ENCODE results near the gene CACNA2D3. TPM values are rescaled to one million over a fixed set of nuclear protein-coding genes. Genes with fewer than 3 reads are reported as not detected.

Gene CACNA2D3
- total and polyA plus RNA-seq, 4 experiments from 2014 or later = not detected

GRCh38 chr3:54731732-54732445, 609.5 kb downstream of the CACNA2D3 start:
- H3K4me3 Mint-ChIP-seq = no peak overlapping the region
- ChIA-PET POLR2A (ENCODE audit: partially characterized antibody) (no interaction called here), CTCF (ENCODE audit: partially characterized antibody) (no interaction called here)
- H3K9me3 ChIP-seq (ENCODE audit: control insufficient read depth in 1 of 2, low read length in 2 of 2) = no peaks in the 10 kb centered on the region
- no peak overlapping the region for H3K4me3 ChIP-seq (ENCODE audit: low read length in 2 of 2)
- H3K27me3 ChIP-seq (ENCODE audit: insufficient read depth, low read length) = no peaks in the 10 kb centered on the region
- H3K27me3 Mint-ChIP-seq = no peaks in the 10 kb centered on the region
- peaks cover 2 to 16% (median 10%) of the 10 kb centered on the region in 8 donors for H3K9me3 Mint-ChIP-seq
- H3K27ac ChIP-seq (ENCODE audit: low read depth, low read length) = no peak overlapping the region
- no peaks in the 10 kb centered on the region for H3K4me1 Mint-ChIP-seq
- no peaks in the 10 kb centered on the region for H3K36me3 Mint-ChIP-seq
- DNase-seq = no peak
- H3K4me1 ChIP-seq (ENCODE audit: insufficient read depth, low read length) = no peaks in the 10 kb centered on the region
- H3K36me3 ChIP-seq (ENCODE audit: insufficient read depth, low read length) = no peaks in the 10 kb centered on the region
- intact Hi-C loops (cut with micrococcal nuclease) = no loop called here
- no peak overlapping the region for H3K27ac Mint-ChIP-seq

DNA sequence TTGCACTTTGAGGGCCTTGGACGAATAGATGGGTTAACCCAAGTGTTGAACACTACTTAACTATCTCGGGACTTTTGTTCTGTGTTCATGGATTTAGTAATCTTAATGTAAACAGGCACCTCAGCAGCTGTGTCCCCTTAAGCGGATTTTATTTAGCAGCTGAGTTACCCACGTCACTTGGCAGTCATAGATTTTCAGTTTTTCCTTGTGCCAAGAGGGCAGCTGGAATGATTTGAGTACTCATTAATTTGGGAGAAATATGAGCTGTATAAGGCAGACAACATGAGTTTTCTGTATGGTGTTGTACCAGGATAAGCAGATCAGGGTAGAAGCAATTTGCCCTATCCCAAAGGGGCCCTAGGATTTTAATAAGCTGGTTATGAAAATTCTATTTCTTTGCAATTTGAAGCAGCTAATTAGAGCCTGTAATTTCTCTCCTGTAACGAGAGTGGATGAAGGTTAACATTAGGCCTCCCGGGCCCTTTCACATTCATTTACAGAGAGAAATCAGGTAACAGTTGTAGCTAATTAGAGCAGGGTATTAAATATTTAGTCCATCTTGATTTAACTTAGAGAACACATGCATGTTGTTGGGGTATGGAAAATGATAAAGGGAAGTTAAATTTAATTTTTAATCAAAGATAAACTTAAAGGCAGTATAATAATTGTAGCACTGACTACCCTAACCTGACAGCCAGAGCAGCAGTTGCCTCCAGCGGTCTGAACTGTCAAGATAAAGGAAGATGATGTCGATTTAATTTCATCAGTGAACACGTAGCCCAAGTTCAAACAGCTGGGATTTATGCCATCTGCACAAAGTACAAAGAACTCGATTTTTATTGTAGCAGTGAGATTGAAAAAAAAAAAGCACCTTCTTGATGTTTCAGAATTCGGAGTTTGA, 611.0 kb downstream of the CACNA2D3 start:
- CTCF ChIA-PET (ENCODE audit: partially characterized antibody) = no interaction called here
- Histone ChIP-seq H3K36me3 (ENCODE audit: insufficient read depth, low read length) (no peaks in the 10 kb centered on the region), H3K27me3 (ENCODE audit: insufficient read depth, low read length) (no peaks in the 10 kb centered on the region), H3K9me3 (ENCODE audit: control insufficient read depth in 1 of 2, low read length in 2 of 2) (no peaks in the 10 kb centered on the region), H3K27ac (ENCODE audit: low read depth, low read length) (no peak overlapping the region), H3K4me1 (ENCODE audit: insufficient read depth, low read length) (no peaks in the 10 kb centered on the region), H3K4me3 (ENCODE audit: low read length in 2 of 2) (no peak overlapping the region)
- Mint-ChIP-seq H3K4me3 (no peak overlapping the region), H3K27me3 (no peaks in the 10 kb centered on the region), H3K9me3 (peaks cover 0 to 11% (median 4%) of the 10 kb centered on the region in 8 donors), H3K27ac (no peak overlapping the region), H3K36me3 (no peaks in the 10 kb centered on the region), H3K4me1 (no peaks in the 10 kb centered on the region)
- POLR2A ChIA-PET (ENCODE audit: partially characterized antibody) = no interaction called here
- DNase-seq = no peak
- intact Hi-C loops (cut with micrococcal nuclease) = no loop called here

DNA sequence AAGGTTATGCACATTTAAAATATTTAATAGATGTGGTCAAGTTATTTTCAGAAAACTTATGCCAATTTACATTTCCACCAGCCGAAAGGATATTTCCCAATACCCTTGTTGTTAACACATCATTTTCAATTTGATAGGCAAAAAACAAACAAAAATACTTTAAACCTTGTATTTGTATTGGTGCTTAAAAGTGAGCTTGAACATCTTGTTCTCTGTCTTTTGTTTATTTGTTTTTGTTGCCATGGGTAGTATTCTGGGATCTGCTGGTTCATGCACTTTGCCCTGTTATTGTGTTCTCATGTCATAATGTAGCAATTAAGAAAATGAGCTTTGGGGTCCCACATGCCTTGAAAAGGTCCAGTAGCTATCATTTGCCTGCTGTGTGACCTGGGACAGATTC, 614.1 kb downstream of the CACNA2D3 start:
- Mint-ChIP-seq H3K27me3 (no peaks in the 10 kb centered on the region), H3K4me1 (no peaks in the 10 kb centered on the region), H3K36me3 (no peaks in the 10 kb centered on the region), H3K27ac (no peak overlapping the region), H3K9me3 (peaks cover 0 to 7% (median 3%) of the 10 kb centered on the region in 8 donors), H3K4me3 (no peak overlapping the region)
- CTCF ChIA-PET (ENCODE audit: partially characterized antibody) = no interaction called here
- POLR2A ChIA-PET (ENCODE audit: partially characterized antibody) = no interaction called here
- Histone ChIP-seq H3K27ac (ENCODE audit: low read depth, low read length) (no peak overlapping the region), H3K4me1 (ENCODE audit: insufficient read depth, low read length) (no peaks in the 10 kb centered on the region), H3K36me3 (ENCODE audit: insufficient read depth, low read length) (no peaks in the 10 kb centered on the region), H3K9me3 (ENCODE audit: control insufficient read depth in 1 of 2, low read length in 2 of 2) (no peaks in the 10 kb centered on the region), H3K27me3 (ENCODE audit: insufficient read depth, low read length) (no peaks in the 10 kb centered on the region), H3K4me3 (ENCODE audit: low read length in 2 of 2) (no peak overlapping the region)
- intact Hi-C loops (cut with micrococcal nuclease) = no loop called here
- no peak for DNase-seq

- no peak for DNase-seq
- H3K9me3 ChIP-seq (ENCODE audit: control insufficient read depth in 1 of 2, low read length in 2 of 2) = no peaks in the 10 kb centered on the region
- H3K27me3 ChIP-seq (ENCODE audit: insufficient read depth, low read length) = no peaks in the 10 kb centered on the region
- Mint-ChIP-seq H3K9me3 (peaks cover 0 to 5% (median 2%) of the 10 kb centered on the region in 8 donors), H3K36me3 (no peaks in the 10 kb centered on the region), H3K4me3 (no peak overlapping the region), H3K27ac (no peak overlapping the region), H3K4me1 (no peaks in the 10 kb centered on the region), H3K27me3 (no peaks in the 10 kb centered on the region)
- no peaks in the 10 kb centered on the region for H3K36me3 ChIP-seq (ENCODE audit: insufficient read depth, low read length)
- intact Hi-C loops (cut with micrococcal nuclease) = no loop called here
- POLR2A ChIA-PET (ENCODE audit: partially characterized antibody) = no interaction called here
- H3K4me3 ChIP-seq (ENCODE audit: low read length in 2 of 2) = no peak overlapping the region
- H3K27ac ChIP-seq (ENCODE audit: low read depth, low read length) = no peak overlapping the region
- no peaks in the 10 kb centered on the region for H3K4me1 ChIP-seq (ENCODE audit: insufficient read depth, low read length)
- CTCF ChIA-PET (ENCODE audit: partially characterized antibody) = no interaction called here
These were observed 621.4 kb downstream of the CACNA2D3 start for GRCh38 chr3:54743755-54744154.

DNA sequence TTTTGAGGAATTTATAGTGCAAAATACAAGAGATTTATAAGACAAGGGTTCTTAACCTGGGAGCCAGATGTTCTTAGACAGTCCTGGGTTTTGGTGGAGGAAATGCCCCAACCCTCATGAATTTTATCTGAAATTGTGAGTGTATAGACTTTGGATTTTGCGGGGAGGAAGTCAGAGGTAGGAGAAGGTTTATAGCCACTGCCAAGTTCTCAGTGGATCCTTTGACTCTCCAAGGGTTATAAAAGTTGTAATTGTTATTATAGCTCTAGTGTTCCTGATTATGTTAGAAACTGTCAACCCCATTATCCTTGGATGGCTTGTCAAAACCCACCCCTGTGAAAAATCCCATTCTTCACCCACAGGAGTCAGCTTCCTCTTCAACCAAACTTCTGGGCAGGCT, 621.9 kb downstream of the CACNA2D3 start:
- Mint-ChIP-seq H3K4me1 (no peaks in the 10 kb centered on the region), H3K36me3 (no peaks in the 10 kb centered on the region), H3K27me3 (no peaks in the 10 kb centered on the region), H3K9me3 (peaks cover 0 to 5% (median 2%) of the 10 kb centered on the region in 8 donors), H3K27ac (no peak overlapping the region), H3K4me3 (no peak overlapping the region)
- POLR2A ChIA-PET (ENCODE audit: partially characterized antibody) = no interaction called here
- DNase-seq = no peak
- Histone ChIP-seq H3K4me1 (ENCODE audit: insufficient read depth, low read length) (no peaks in the 10 kb centered on the region), H3K36me3 (ENCODE audit: insufficient read depth, low read length) (no peaks in the 10 kb centered on the region), H3K4me3 (ENCODE audit: low read length in 2 of 2) (no peak overlapping the region), H3K9me3 (ENCODE audit: control insufficient read depth in 1 of 2, low read length in 2 of 2) (no peaks in the 10 kb centered on the region), H3K27ac (ENCODE audit: low read depth, low read length) (no peak overlapping the region), H3K27me3 (ENCODE audit: insufficient read depth, low read length) (no peaks in the 10 kb centered on the region)
- CTCF ChIA-PET (ENCODE audit: partially characterized antibody) = no interaction called here
- intact Hi-C loops (cut with micrococcal nuclease) = no loop called here

DNA sequence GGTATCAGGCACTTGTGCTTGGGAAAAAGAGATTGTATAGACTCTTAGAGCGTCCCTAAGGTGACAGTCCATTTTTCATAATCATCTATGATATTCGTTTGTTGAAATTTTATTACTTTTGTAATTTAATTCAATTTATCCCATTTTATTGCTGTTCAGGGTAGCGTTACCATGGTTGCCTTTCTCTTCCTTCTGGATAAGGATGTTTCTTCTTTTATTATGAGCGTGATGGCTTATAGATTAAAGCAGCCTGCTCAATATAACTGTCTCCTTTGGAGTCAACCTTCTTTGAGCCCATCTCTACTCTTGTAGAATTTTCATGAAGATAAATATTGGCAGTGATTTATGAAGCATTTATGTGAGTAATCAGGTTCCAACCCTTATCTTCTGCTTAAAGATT, 623.5 kb downstream of the CACNA2D3 start:
- no peaks in the 10 kb centered on the region for H3K27me3 Mint-ChIP-seq
- no peaks in the 10 kb centered on the region for H3K9me3 ChIP-seq (ENCODE audit: control insufficient read depth in 1 of 2, low read length in 2 of 2)
- no peaks in the 10 kb centered on the region for H3K4me1 ChIP-seq (ENCODE audit: insufficient read depth, low read length)
- peaks cover 0 to 5% (median 0%) of the 10 kb centered on the region in 8 donors for H3K9me3 Mint-ChIP-seq
- H3K4me3 ChIP-seq (ENCODE audit: low read length in 2 of 2) = no peak overlapping the region
- intact Hi-C loops (cut with micrococcal nuclease) = no loop called here
- no peak overlapping the region for H3K27ac Mint-ChIP-seq
- no peaks in the 10 kb centered on the region for H3K36me3 Mint-ChIP-seq
- CTCF ChIA-PET (ENCODE audit: partially characterized antibody) = no interaction called here
- no peaks in the 10 kb centered on the region for H3K4me1 Mint-ChIP-seq
- H3K27me3 ChIP-seq (ENCODE audit: insufficient read depth, low read length) = no peaks in the 10 kb centered on the region
- H3K4me3 Mint-ChIP-seq = no peak overlapping the region
- H3K27ac ChIP-seq (ENCODE audit: low read depth, low read length) = no peak overlapping the region
- no peaks in the 10 kb centered on the region for H3K36me3 ChIP-seq (ENCODE audit: insufficient read depth, low read length)
- no peak for DNase-seq
- POLR2A ChIA-PET (ENCODE audit: partially characterized antibody) = no interaction called here

DNA sequence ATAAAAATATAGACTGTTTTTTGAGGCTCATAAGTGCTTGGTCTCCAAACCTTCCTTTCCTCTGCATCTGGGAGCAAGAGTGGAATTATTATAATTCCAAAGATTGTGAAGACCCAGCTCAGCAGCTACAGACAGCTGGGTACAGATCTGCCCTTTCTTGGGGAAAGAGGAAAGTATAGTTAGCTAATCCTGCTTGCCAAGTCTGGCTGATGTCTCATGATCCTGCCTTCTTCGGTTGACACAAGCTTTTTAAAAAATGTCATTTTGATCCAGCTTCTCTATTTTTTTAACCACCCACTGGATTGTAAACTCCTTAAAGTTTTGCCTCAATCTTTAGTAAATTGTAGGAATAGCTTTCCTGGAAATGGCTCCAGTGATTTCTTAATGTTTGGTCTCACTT, 624.4 kb downstream of the CACNA2D3 start:
- Mint-ChIP-seq H3K4me1 (no peaks in the 10 kb centered on the region), H3K27ac (no peak overlapping the region), H3K27me3 (no peaks in the 10 kb centered on the region), H3K4me3 (no peak overlapping the region), H3K9me3 (peaks cover 0 to 5% (median 0%) of the 10 kb centered on the region in 8 donors), H3K36me3 (no peaks in the 10 kb centered on the region)
- ChIA-PET CTCF (ENCODE audit: partially characterized antibody) (interaction anchor here (1.2 kb wide), 1 partner anchor 11 kb away, joined by 4 read pairs; no protein-coding TSS in a partner anchor), POLR2A (ENCODE audit: partially characterized antibody) (no interaction called here)
- no peak overlapping the region for H3K27ac ChIP-seq (ENCODE audit: low read depth, low read length)
- DNase-seq = no peak
- H3K4me3 ChIP-seq (ENCODE audit: low read length in 2 of 2) = no peak overlapping the region
- H3K9me3 ChIP-seq (ENCODE audit: control insufficient read depth in 1 of 2, low read length in 2 of 2) = no peaks in the 10 kb centered on the region
- H3K4me1 ChIP-seq (ENCODE audit: insufficient read depth, low read length) = no peaks in the 10 kb centered on the region
- no peaks in the 10 kb centered on the region for H3K27me3 ChIP-seq (ENCODE audit: insufficient read depth, low read length)
- no peaks in the 10 kb centered on the region for H3K36me3 ChIP-seq (ENCODE audit: insufficient read depth, low read length)
- intact Hi-C loops (cut with micrococcal nuclease) = no loop called here

Measured in CD4-positive, alpha-beta memory T cell (primary cell).